Caco-2 (cell line): ENCODE results near the gene KIF16B. TPM values are rescaled to one million over a fixed set of nuclear protein-coding genes. Genes with fewer than 3 reads are reported as not detected.
"Not testable (repeated sequence)": the region's sequence is repeated elsewhere in the genome, so short reads cannot be mapped to it uniquely, and the experiment has no call there.

Experiments
- BruUV-seq: library from RNA; stranded (reverse); fragments of 400-500 nt; replicated peaks from 2 replicates; lab custom pipeline; 2021; lab: Mats Ljungman, UMichigan
- CTCF ChIA-PET: fragments of 300-600 bp; sonication (Branson Sonifier 250); formaldehyde crosslinking; loops from one replicate; lab custom pipeline; 2022; ENCODE audit warnings: antibody characterized with exemption; lab: Charles Lee
- POLR2A ChIA-PET: fragments of 300-600 bp; sonication (Branson Sonifier 250); formaldehyde crosslinking; loops from one replicate; lab custom pipeline; 2022; ENCODE audit warnings: antibody characterized with exemption; lab: Charles Lee
- DNase-seq, 2 experiments: peaks; one replicate each; pipeline versions ENCODE4 v3.0.0 to v3.0.0-alpha.2; 2020 to 2022
- H3K27me3 ChIP-seq: replicated peaks from 2 replicates; pipeline ENCODE4 v1.6.0; 2011; ENCODE audit warnings: low read length; ENCODE audit not compliant: control insufficient read depth, insufficient read depth
- H3K36me3 ChIP-seq: 2 replicates; pipeline ENCODE4 v1.5.1; 2011; ENCODE audit warnings: low read length; ENCODE audit not compliant: control insufficient read depth, insufficient read depth
- H3K4me1 ChIP-seq: fragments of 250-450 bp; sonication (Bioruptor Pico); 2 replicates; pipeline ENCODE4 v1.5.1; 2020; ENCODE audit warnings: mild to moderate bottlenecking
- H3K4me3 ChIP-seq: 2 replicates; pipeline ENCODE4 v1.5.1; 2011; ENCODE audit warnings: low read depth, mild to moderate bottlenecking, control low read depth, low read length
- H3K9me3 ChIP-seq: fragments of 250-450 bp; sonication (Bioruptor Pico); 2 replicates; pipeline ENCODE4 v1.5.1; 2020; ENCODE audit warnings: mild to moderate bottlenecking, moderate library complexity
- H3K27ac Mint-ChIP-seq: one replicate; pipeline ENCODE4 v1.8.0; 2022; ENCODE audit warnings: mixed read lengths; ENCODE audit not compliant: unreplicated experiment
- H3K27me3 Mint-ChIP-seq: one replicate; pipeline ENCODE4 v1.8.0; 2022; ENCODE audit warnings: mixed read lengths; ENCODE audit not compliant: insufficient read depth, unreplicated experiment
- H3K36me3 Mint-ChIP-seq: one replicate; pipeline ENCODE4 v1.8.0; 2022; ENCODE audit warnings: mild to moderate bottlenecking, mixed read lengths; ENCODE audit not compliant: insufficient read depth, unreplicated experiment
- H3K4me1 Mint-ChIP-seq: one replicate; pipeline ENCODE4 v1.8.0; 2022; ENCODE audit warnings: low read depth, mixed read lengths; ENCODE audit not compliant: unreplicated experiment
- H3K4me3 Mint-ChIP-seq: one replicate; pipeline ENCODE4 v1.8.0; 2022; ENCODE audit warnings: mild to moderate bottlenecking, moderate library complexity, mixed read lengths; ENCODE audit not compliant: unreplicated experiment
- H3K9me3 Mint-ChIP-seq: one replicate; pipeline ENCODE4 v1.8.0; 2022; ENCODE audit warnings: mixed read lengths; ENCODE audit not compliant: unreplicated experiment
- intact Hi-C: fragments of 100-400 bp; cut with micrococcal nuclease; formaldehyde crosslinking; loops from one replicate; pipeline ENCODE4 v1.10.0; 2022; ENCODE audit not compliant: unreplicated experiment
- total RNA-seq: library from RNA; stranded (reverse); gene quantifications from 2 replicates; pipeline ENCODE4 v1.2.3, GENCODE V29; 2022
- TF ChIP-seq, protein P1 (sequence below), 2 experiments: fragments of 200-600 bp in 1 of 2; IDR thresholded peaks; 1 replicate in 1 of 2; 2 replicates in 1 of 2; pipeline versions ENCODE4 v1.5.1 to v1.8.0; 2011 to 2022; ENCODE audit warnings: antibody characterized with exemption in 1 of 2, control low read depth in 1 of 2, inconsistent platforms in 1 of 2, low read depth in 1 of 2, low read length in 1 of 2, mild to moderate bottlenecking in 1 of 2, moderate library complexity in 1 of 2; ENCODE audit not compliant: insufficient read depth in 1 of 2, severe bottlenecking in 1 of 2, unreplicated experiment in 1 of 2

The KIF16B gene
- total RNA-seq, 1 experiment from 2014 or later, result 11.3 TPM

DNA sequence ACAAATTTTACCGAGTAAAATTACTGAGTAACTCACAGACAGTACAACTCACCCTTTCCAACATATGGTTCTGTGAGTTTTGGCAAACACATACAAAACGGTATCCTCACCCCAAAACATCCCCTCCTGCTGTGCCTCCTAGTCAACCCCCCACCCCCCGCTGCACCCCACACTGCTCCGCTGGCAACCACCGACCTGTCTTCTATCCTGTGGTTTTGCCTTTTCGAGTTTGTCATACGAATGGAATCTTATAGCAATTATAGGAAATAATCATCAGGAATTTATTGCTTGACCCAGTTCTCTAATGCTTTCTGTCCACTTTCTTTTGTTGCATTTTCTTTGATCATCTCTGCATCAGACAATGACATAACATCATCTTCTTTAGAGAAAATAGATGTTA lies 312.3 kb downstream of the KIF16B start:
- Mint-ChIP-seq H3K27ac (no peak overlapping the region), H3K4me1 (no peaks in the 10 kb centered on the region), H3K4me3 (no peak overlapping the region), H3K36me3 (no peaks in the 10 kb centered on the region), H3K27me3 (no peaks in the 10 kb centered on the region), H3K9me3 (peaks cover 6% of the 10 kb centered on the region)
- intact Hi-C loops, result no loop called here
- no peak overlapping the region for H3K4me3 ChIP-seq
- DNase-seq, result no peak
- POLR2A ChIA-PET, result no interaction called here
- BruUV-seq, result no TSS peak
- H3K9me3 ChIP-seq, result peaks cover 2% of the 10 kb centered on the region
- H3K36me3 ChIP-seq, result no peaks in the 10 kb centered on the region
- H3K27me3 ChIP-seq, result no peaks in the 10 kb centered on the region
- CTCF ChIA-PET, result no interaction called here
- TF ChIP-seq, protein P1, sequence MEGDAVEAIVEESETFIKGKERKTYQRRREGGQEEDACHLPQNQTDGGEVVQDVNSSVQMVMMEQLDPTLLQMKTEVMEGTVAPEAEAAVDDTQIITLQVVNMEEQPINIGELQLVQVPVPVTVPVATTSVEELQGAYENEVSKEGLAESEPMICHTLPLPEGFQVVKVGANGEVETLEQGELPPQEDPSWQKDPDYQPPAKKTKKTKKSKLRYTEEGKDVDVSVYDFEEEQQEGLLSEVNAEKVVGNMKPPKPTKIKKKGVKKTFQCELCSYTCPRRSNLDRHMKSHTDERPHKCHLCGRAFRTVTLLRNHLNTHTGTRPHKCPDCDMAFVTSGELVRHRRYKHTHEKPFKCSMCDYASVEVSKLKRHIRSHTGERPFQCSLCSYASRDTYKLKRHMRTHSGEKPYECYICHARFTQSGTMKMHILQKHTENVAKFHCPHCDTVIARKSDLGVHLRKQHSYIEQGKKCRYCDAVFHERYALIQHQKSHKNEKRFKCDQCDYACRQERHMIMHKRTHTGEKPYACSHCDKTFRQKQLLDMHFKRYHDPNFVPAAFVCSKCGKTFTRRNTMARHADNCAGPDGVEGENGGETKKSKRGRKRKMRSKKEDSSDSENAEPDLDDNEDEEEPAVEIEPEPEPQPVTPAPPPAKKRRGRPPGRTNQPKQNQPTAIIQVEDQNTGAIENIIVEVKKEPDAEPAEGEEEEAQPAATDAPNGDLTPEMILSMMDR (IDR thresholded peaks at IDR 0.05; ENCODE audit: insufficient read depth in 1 of 2, low read depth in 1 of 2, low read length in 1 of 2, severe bottlenecking in 1 of 2, unreplicated experiment in 1 of 2), result no peak
- no peaks in the 10 kb centered on the region for H3K4me1 ChIP-seq

DNA sequence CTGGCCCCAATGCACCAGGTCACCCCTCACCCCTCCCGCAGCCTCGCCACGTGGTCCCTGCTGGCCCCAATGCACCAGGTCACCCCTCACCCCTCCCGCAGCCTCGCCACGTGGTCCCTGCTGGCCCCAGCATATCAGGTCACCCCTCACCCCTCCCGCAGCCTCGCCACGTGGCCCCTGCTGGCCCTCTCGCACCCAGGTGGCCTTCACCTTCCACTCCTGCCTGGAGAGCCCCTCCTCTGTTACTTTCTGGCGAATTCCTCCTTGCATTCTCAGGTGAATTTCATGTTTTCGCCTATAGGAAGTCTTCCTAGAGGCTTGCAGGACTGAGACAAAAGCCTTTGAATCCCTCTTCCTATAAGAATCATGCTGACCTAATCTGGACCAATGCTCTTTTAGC lies 313.1 kb downstream of the KIF16B start:
- H3K27me3 Mint-ChIP-seq, H3K9me3 ChIP-seq, H3K4me3 Mint-ChIP-seq, H3K4me1 Mint-ChIP-seq, H3K4me3 ChIP-seq, DNase-seq, H3K27ac Mint-ChIP-seq, BruUV-seq, H3K36me3 ChIP-seq, CTCF ChIA-PET, H3K9me3 Mint-ChIP-seq, H3K36me3 Mint-ChIP-seq, POLR2A ChIA-PET, intact Hi-C loops, H3K4me1 ChIP-seq, H3K27me3 ChIP-seq: not testable (repeated sequence)

DNA sequence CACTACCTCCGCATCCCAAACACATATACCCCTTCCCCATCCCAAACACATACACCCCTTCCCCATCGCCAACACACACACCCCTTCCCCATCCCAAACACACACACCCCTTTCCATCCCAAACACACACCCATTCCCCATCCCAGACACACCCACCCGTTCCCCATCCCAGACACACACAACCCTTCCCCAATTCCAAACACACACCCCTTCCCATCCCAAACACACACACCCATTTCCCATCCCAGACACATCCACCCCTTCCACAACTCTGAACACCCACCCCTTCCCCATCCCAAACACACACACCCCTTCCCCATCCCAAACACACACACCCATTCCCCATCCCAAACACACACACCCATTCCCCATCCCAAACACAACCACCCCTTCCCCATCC lies 314.5 kb downstream of the KIF16B start:
- Mint-ChIP-seq H3K4me1 (no peaks in the 10 kb centered on the region), H3K36me3 (no peaks in the 10 kb centered on the region), H3K27me3 (no peaks in the 10 kb centered on the region), H3K4me3 (no peak overlapping the region), H3K9me3 (no peaks in the 10 kb centered on the region), H3K27ac (no peak overlapping the region)
- intact Hi-C loops, result no loop called here
- no TSS peak for BruUV-seq
- no peak for DNase-seq
- no peaks in the 10 kb centered on the region for H3K9me3 ChIP-seq
- ChIA-PET CTCF (no interaction called here), POLR2A (no interaction called here)
- TF ChIP-seq, protein P1 (IDR thresholded peaks at IDR 0.05; ENCODE audit: insufficient read depth in 1 of 2, low read depth in 1 of 2, low read length in 1 of 2, severe bottlenecking in 1 of 2, unreplicated experiment in 1 of 2), result no peak
- H3K4me3 ChIP-seq, result no peak overlapping the region
- H3K27me3 ChIP-seq, result no peaks in the 10 kb centered on the region
- peaks cover 5% of the 10 kb centered on the region for H3K4me1 ChIP-seq
- no peaks in the 10 kb centered on the region for H3K36me3 ChIP-seq
